ENCODE measurements around the gene CAMK1D. TPM values are rescaled to one million over a fixed set of nuclear protein-coding genes. Genes with fewer than 3 reads are reported as not detected.
"Not testable (repeated sequence)": the region's sequence is repeated elsewhere in the genome, so short reads cannot be mapped to it uniquely, and the experiment has no call there.

Gene CAMK1D
- total RNA-seq, 1 experiment from 2014 or later: 0.10 TPM

DNA sequence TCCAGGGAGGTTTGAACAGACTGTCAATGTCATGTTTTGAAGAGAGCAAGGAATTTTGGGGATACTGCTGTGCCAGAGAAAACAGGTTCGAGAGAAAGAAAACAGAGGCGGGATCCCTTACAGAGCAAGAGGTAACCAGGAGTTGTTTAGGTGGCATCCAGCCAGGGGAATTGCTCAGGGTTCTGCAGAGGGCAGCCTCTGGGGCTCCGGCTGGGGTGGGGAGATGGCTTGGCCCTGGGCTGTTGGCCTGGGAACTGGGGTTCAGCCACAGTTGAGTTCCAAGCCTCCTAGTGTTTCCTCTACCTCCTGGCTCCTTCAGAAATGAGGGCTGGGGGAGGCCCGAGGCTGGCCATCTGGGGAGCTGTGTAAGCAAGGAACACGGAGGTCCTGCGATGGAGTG is 68.0 kb downstream of the CAMK1D start:
- in situ Hi-C loops (cut with HindIII; ENCODE audit: low sequenced_read_pairs): no loop called here
- no peak for DNase-seq (ENCODE audit: low spot score)

DNA sequence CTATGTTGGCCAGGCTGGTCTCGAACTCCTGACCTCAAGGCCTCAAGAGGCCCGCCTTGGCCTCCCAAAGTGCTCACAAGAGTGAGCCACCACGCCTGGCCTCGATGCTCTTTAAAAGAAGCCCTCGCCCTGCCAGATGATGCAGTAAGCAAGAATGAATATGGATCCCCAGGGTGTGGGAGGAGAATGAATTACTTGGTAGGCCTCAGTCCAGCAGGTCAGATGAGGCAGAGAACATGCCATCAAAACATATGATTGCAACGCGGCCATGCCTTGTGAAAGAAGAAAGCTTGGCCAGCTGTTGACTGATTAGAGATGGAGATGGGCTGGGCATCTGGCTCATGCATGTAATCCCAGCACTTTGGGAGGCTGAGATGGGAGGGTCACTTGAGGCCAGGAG is 68.7 kb downstream of the CAMK1D start:
- DNase-seq (ENCODE audit: low spot score): no peak
- in situ Hi-C loops (cut with HindIII; ENCODE audit: low sequenced_read_pairs): no loop called here

DNA sequence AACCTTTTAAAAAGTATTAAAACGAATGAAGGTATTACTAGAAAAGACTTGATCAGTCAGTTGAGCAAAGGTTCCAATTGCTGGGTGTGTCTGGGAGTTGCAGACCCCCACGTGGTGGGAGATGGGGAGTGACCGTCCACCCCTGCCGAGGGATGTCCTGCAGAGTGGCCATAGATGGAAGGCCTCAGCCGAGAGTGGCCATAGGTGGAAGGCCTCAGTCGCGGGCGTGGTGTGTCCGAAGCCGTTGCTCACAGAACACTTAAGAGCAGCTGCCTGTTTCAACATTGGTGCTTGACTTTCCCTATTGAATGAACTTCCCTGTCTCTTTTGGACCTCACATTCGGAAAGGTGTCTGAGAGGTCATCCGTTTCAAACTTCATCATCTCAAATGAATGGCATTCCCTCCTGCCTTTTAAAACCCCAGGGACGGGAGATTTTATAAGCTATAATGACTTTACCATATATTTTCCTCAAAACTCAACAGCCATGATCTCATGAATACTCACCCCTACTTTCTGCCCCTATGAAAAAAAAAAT is 69.4 kb downstream of the CAMK1D start:
- DNase-seq (ENCODE audit: low spot score): no peak
- in situ Hi-C loops (cut with HindIII; ENCODE audit: low sequenced_read_pairs): no loop called here

DNA sequence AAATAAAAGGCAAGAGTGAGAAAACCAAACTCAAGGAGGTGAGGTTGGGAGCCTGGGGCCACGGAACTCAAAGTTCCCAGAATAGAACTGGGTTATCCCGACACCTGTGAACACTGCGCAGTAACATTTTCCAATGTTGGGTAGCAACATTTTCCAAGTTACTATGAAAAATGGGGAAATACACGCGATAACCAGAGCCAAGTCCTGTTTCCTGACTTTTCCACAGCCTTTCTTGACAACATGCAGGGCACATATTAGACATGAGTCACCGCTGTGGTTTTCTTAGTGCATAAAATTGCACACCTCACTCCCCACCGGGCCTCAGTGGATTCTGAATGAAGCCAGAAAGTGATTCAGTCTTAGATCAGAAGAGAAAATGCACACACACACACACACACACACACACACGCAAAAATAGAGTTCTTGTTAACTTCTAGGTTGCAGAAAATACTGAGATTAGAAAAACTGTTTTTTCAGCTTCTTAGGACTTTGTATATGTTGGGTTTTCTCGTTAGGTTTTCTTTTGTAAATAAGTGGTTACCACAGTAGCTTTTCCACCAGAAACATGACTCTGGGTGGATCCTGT is 70.0 kb downstream of the CAMK1D start:
- no peak for DNase-seq (ENCODE audit: low spot score)
- in situ Hi-C loops (cut with HindIII; ENCODE audit: low sequenced_read_pairs): no loop called here

DNA sequence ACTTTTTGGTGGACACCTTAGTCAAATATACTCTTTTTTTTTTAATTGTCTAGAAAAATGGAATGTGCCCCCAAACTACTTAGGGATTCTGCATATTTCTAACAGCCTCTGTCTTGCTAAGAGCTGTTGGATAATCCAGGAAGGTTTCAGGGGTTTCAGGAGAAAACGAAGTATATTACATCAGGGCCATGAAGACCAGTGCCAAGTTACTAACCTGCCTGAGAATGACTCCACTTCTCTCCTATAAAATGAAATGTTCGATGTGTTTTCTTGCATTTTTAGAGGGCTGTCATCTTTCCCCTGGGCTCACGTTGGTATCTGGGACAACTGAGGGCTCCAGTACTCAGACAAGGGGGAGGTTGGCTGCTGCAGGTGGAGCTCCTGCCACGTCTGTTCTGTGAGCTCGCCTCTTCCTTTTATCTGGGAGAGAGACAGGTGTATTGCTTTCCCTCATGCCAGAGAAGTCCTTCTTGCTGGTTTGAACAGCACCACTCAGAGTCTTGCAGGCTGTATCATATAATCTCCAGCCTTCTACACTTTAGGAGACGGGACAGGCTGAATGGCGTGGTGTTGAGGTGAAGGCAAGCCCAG is 71.3 kb downstream of the CAMK1D start:
- in situ Hi-C loops (cut with HindIII; ENCODE audit: low sequenced_read_pairs): no loop called here
- DNase-seq (ENCODE audit: low spot score): no peak

DNA sequence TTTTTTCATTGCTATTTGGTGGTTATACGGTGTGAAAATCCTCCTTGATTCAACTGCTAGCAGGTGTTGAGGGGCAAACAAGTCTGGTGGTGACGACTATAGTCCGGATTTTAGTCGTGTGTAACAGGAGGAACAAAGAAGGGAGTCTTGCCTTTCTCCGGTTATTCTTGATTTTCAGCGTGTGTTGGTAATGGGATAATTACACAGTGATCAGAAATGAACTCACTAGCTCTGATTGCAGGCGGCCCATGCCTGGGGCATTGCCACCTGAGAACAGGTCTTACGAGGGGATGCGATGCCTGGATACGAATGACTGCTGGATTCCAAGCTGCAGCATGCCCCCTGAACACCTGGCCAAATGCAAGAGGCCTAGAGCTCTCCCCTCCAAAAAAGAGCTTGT is 72.8 kb downstream of the CAMK1D start:
- in situ Hi-C loops (cut with HindIII; ENCODE audit: low sequenced_read_pairs): no loop called here

DNA sequence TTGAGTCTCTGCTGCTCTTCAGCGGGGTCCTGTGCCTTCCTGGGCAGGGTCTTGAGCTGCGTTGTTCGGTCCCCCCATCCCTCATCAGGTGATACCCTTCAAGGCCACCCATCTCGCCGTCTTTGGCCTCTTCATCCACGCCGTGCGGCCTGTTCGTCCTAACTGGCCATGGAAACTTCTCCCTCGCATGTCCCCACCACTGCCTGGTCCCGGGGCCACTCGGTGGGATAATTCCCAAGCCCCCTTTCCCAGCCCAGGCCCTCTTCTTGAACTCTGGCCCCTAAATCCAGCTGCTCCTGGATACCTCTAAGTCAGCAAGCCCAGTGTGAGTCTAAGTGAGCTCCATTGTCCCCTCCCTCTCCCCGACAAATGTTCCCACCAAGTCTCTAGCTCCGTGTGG is 74.5 kb downstream of the CAMK1D start:
- in situ Hi-C loops (cut with HindIII; ENCODE audit: low sequenced_read_pairs): no loop called here
- no peak for DNase-seq (ENCODE audit: low spot score)

More for the DNA sequence above, 72.8 kb downstream of the CAMK1D start:
- DNase-seq (ENCODE audit: low spot score): no peak

DNA sequence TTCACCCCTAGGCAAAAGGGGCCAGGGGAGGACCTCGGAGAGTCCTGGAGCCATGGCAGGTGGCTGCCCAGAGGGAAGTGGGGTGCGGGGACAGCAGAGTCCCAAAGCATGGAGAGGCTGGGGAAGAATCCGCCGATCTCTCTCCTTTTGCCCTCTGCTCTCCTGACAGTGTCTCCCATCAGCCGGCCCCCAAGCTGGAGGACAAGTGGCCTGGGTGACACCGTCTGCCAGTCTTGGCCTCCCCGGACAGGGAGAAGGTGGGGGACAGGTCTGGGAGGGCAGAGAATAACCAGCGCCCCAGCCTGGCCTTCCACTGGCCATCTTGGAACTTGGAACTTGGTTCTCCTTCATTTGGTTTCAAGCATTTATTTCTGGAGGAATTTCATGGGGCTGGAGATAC is 77.9 kb downstream of the CAMK1D start:
- in situ Hi-C loops (cut with HindIII; ENCODE audit: low sequenced_read_pairs): no loop called here
- DNase-seq (ENCODE audit: low spot score): no peak

DNA sequence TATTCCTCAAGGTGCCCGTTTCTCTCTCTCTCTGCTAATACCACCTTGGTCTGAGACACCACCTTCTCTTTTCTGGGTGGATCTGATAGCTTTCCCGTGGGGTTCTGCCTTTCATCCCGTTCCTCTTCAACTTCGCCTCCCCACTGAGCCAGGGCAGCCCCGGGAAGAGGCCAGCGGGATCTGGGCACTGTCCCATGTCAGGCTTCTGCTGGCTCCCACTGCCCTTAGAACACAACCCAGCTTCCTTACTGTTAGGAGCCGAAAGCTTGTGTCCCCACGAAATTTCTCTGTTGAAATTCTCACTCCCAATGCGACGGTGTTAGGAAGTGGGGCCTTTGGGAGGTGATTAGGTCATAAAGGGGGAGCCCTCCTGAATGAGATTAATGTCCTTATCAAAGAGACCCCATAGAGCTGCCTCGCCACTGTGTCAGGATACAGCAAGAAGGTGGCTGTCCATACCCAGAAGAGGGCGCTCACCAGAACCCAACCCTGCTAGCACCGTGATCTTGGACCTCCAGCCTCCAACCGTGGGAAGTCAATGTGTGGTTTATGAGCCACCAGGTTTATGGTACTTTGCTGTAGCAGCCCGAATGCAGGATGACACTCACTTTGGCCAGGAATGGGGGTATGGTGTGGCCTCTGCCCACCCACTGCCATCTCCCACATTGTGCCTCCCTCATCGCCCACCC is 79.2 kb downstream of the CAMK1D start:
- DNase-seq (ENCODE audit: low spot score): no peak
- in situ Hi-C loops (cut with HindIII; ENCODE audit: low sequenced_read_pairs): no loop called here

DNA sequence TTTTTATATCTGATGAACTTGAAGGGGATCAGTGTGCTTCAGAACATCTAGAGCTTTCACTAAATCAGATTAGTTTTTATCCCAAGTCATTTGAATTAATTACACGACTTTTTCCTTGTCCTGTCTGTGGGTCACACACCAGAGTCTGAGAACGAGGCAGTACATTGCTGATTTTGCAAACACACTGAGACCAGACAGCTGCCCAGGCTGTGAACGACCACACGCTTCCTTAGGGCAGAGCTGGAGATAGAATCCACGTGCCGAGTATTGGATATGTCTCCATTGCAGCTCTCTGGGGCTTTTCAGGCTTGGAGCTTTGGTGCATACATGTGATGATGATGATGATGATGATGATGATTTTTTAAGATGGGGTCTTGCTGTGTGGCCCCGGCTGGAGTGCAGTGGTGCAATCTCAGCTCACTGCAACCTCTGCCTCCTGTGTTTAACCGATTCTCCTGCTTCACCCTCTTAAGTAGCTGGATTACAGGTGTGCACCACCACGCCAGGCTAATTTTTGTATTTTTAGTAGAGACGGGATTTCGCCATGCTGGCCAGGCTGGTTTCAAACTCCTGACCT is 81.1 kb downstream of the CAMK1D start:
- in situ Hi-C loops (cut with HindIII; ENCODE audit: low sequenced_read_pairs): no loop called here
- no peak for DNase-seq (ENCODE audit: low spot score)

DNA sequence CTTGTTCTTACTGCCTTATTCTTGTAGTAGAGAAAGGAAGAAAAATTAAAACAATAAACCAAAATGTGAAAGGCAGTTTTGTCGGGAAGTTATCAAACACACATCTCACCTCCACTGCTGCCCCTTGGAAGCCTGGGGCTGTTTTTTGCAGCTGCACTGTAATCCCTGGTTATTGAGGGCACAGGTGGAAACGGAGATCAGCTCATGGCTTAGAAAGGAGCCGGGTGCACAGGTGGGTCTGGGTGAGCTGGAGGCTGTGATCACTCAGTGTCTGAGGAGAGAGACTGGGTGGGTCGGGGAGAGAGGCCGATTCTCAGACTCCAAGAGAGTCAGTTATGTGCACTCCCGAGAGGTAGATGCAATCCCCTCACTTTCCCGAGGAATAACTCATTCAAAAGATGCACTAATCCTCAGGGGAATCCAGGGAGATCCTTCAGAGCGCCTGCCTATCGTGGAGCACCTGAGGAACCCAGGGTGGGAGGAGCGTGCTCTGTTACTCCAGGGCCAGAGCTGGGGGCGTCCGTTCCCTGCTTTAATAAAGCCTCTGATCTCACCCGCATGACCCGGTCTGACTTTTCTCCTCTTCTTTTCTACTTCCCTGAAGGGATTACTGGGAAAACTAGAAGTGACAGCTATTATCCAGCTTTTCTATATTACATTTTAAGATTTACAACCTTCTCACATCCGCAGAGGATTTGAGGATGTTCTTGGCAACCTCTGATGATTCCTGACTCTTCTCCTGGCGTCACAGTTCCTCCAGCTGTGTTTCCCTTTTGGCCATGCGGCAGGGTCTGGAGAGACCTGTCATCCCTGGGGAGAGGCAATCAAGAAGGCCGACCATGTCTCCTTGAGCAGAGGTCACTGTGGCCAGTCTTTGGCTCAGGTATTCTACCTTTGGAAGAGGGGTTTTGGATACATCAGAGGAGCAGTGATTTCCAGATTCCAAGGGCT is 82.1 kb downstream of the CAMK1D start:
- DNase-seq (ENCODE audit: low spot score): no peak
- in situ Hi-C loops (cut with HindIII; ENCODE audit: low sequenced_read_pairs): no loop called here

DNA sequence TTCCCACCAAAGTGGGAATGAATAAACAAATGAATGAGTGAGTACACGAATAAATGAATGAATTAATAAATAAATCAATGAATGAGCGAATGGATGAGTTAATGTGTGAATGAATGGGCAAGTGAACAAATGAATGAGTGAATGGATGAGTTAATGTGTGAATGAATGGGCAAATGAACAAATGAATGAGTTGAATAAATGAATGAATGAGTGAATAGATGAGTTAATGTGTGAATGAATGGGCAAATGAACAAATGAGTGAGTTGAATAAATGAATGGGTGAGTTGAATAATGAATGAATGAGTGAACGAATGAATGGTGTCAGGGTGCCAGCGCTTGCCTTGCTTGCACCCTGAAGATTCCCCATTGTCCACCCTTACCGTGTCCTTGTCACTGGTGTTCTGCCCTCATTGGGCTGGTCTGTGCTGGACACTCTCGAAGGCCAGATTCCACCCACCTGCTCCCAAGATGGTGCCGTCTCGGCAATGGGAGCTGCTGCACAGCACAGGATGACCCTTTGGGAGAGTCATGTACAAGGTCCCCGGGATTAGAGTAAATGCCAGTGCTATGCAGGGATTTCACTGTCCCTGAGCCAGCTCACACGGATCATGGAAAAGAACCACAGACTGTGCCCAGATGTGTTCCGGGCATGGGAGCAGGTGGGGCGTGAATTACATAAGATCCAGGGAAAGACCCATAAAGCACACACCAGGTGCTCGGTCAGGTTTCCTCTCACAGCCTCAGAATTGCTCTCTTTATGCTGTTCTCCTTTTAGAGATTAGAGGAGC is 83.2 kb downstream of the CAMK1D start:
- in situ Hi-C loops (cut with HindIII; ENCODE audit: low sequenced_read_pairs): no loop called here
- peak; percentile 40 for DNase-seq (ENCODE audit: low spot score)

DNA sequence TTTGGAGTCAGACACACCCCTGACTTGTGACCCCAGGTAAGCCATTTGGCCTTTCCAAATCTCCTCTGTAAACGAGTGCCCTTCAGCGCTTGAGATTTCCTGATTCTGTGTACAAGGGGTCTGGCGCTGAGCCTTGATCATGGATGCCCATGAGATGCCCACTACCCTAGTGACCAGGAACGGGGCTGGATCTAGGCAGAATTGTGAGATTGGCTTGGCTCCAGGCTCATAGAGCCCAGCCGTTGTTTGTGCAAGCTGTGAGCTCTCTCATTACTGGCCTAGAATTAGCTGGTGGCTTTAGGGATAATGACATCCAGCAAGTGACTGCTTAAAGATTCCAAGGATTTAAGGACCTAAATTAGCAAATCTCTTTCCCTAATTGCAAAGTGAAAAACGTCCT is 84.9 kb downstream of the CAMK1D start:
- DNase-seq (ENCODE audit: low spot score): peak; percentile 56
- in situ Hi-C loops (cut with HindIII; ENCODE audit: low sequenced_read_pairs): no loop called here

DNA sequence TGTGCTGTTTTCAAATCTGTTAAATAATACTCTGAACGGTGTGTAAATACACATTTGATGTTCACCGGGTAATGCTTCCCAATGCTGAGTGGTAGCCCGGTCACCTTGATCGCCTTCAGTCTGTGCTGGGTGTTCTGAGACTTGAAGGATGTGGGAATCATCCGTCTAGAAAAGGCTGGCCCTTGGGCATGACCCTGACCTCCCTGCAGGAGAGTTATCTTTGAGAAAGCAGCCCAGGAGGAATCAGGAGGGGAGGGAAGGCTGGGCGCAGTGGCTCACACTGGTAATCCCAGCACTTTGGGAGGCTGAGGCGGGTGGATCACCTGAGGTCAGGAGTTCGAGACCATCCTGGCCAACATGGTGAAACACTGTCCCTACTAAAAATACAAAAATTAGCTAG is 85.3 kb downstream of the CAMK1D start:
- in situ Hi-C loops (cut with HindIII; ENCODE audit: low sequenced_read_pairs); DNase-seq (ENCODE audit: low spot score): not testable (repeated sequence)

DNA sequence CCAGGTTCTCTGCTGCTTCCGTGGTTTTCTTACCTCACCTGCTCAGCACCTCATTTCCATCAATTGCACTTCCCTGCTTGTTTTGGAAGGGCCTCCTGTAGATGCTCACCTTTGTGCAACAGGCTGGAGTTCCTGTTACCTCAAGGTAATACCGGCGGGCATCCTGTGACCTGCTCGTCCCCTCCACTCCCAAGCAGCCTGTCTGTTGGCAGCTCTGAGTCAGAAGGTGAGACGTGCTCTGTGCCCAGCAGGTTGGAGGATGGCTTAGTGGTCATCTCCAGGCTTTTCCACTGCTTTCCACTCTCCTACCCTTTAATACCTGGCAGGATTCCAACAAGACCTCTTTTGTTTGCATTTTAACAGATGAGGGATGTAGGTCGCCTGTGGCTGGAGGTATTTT is 86.0 kb downstream of the CAMK1D start:
- DNase-seq (ENCODE audit: low spot score): no peak

DNA sequence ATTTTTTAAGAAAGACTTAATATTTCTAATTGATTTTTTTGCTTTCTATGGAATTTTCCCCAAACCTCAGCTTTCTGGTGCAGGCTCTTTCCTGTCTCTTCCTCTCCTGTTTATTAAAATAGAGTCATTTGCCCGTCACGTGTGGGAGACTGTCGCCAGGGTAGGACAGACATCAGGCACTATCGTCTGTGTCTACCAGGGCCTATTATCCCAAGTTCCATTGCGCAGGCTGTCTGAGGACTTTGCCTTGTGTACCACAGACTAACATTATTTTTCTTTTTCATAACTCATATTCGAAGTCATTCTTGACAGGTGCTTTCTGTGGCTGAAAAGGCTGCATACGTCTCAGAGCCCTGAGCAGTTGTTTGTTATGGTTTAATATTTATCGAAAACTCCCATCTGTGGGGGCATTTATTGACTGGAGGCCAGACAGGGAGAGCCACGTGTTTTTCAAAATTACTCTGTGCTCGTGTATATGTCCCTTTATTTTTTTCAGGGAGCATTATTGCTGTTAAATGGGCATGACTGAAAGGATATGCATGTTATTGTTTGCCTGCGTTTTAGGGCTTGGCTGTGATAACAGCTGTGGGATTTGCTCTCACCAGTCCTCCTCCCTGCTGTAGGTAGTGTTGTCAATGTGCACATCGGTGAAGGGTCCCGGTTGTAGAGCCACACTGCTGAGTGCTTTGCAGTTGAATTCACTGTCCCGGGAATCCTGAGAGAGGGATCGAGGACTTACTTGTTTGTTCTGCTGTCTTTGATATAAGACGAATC is 89.8 kb downstream of the CAMK1D start:
- in situ Hi-C loops (cut with HindIII; ENCODE audit: low sequenced_read_pairs): no loop called here
- DNase-seq (ENCODE audit: low spot score): no peak

More for the DNA sequence above, 86.0 kb downstream of the CAMK1D start:
- in situ Hi-C loops (cut with HindIII; ENCODE audit: low sequenced_read_pairs): no loop called here

DNA sequence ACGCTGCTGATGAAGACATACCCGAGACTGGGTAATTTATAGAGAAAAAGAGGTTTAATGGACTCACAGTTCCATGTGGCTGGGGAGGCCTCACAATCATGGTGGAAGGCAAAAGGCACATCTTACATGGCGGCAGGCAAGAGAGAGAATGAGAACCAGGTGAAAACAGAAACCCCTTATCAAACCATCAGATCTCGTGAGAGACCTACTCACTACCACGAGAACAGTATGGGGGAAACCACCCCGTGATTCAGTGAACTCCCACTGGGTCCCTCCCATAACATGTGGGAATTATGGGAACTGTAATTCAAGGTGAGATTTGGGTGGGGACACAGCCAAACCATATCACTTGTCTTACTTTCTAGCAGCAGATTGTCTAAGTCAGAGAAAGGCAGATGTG is 90.4 kb downstream of the CAMK1D start:
- DNase-seq (ENCODE audit: low spot score); in situ Hi-C loops (cut with HindIII; ENCODE audit: low sequenced_read_pairs): not testable (repeated sequence)

DNA sequence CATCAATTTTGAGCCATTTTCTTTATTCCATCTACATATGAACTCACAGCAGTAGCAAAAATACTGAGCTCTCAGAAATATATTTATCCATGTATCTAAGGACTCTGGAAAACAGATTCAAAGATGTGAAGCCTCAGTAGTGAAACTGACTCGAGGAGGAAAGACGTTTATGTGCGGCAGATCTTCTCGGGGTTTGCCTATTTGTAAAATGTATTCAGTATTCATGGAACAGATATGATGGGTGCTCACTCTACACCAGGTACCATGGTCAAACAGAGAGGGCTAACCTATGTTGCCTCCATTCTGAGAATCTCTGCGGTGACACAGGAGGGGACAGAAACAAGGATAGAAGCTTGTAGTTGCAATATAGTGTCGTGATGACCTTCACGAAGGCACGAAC is 93.7 kb downstream of the CAMK1D start:
- in situ Hi-C loops (cut with HindIII; ENCODE audit: low sequenced_read_pairs): no loop called here
- DNase-seq (ENCODE audit: low spot score): no peak
